GM20000 (cell line): ENCODE data around the gene MRPL37.

Source experiments
- DNase-seq: peaks from one replicate; pipeline ENCODE4 v3.0.0; 2012; ENCODE audit warnings: low spot score
- TF ChIP-seq, protein P1 (sequence below): IDR thresholded peaks from 2 replicates; pipeline ENCODE4 v1.5.1; 2012; ENCODE audit warnings: mild to moderate bottlenecking, control low read depth; ENCODE audit errors: extremely low read depth, missing control alignments

Gene MRPL37

DNA sequence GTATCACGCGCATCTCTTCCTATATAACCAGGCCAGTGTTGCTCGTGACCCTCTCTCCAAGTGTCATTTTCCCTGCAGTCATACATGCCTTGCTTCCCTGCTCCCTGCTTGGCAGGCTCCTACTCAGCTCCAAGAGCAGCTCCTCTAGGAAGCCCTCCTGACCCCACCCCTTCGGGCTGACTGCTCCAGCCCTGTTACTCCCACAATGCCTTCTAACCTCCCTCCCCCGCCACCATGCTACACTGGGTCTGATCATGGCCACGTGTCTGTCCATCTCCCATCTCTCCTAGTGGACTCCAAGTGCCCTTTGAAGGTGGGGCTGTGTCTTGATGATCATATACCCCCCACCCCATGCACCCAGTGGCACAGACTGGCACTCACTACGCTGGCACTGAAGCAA is 44.7 kb downstream of the MRPL37 start:
- DNase-seq: no peak
- TF ChIP-seq, protein P1, sequence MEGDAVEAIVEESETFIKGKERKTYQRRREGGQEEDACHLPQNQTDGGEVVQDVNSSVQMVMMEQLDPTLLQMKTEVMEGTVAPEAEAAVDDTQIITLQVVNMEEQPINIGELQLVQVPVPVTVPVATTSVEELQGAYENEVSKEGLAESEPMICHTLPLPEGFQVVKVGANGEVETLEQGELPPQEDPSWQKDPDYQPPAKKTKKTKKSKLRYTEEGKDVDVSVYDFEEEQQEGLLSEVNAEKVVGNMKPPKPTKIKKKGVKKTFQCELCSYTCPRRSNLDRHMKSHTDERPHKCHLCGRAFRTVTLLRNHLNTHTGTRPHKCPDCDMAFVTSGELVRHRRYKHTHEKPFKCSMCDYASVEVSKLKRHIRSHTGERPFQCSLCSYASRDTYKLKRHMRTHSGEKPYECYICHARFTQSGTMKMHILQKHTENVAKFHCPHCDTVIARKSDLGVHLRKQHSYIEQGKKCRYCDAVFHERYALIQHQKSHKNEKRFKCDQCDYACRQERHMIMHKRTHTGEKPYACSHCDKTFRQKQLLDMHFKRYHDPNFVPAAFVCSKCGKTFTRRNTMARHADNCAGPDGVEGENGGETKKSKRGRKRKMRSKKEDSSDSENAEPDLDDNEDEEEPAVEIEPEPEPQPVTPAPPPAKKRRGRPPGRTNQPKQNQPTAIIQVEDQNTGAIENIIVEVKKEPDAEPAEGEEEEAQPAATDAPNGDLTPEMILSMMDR: no peak

DNA sequence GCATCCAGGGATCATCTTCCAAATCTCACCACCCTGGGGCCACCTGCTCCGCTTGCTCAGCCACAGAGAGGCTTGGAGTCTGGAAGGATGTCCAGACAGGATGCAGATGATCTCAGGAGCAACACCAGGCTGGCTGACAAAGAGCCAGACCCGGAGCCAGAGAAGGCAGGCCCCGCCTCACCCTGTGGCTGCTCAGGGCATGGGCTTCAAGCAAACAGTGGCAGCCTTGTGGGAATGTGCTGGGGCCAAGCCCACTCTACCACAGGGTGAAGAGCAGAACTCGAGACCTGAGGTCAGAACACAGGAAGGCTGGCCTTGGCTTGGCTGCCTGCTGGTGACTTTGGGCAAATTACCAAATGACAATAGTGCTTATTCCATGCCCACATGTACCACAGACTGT is 45.5 kb downstream of the MRPL37 start:
- DNase-seq: no peak
- TF ChIP-seq, protein P1: no peak

DNA sequence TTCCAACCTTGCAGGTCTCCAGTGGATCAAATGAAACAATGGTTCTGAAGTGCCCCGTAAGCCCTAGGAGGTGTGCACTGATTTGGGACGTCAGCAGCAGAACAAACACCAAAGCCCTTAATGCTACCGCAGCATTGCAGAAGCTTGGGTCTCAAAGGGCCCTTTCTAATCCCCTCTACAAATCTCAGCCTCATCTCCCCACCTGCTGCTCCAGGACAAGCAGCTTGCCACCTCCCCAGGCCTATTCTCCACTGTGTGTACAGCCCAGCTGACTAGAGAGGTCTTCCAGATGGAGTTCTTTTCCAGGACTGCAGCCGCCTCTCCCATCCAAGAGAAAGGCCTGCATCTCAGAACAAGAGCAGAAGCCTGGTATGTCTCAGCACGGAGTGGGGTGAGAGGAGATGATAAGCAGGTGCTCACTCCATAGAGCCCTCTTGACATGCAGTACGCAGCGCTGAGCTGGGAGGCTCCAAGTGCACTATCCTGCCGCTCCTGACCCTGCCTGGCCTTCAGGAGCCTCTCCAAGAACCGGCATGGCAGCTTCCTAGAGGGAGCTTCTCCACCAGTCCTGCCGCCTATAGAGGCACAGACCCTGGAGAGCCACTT is 46.3 kb downstream of the MRPL37 start:
- TF ChIP-seq, protein P1: no peak
- no peak for DNase-seq

DNA sequence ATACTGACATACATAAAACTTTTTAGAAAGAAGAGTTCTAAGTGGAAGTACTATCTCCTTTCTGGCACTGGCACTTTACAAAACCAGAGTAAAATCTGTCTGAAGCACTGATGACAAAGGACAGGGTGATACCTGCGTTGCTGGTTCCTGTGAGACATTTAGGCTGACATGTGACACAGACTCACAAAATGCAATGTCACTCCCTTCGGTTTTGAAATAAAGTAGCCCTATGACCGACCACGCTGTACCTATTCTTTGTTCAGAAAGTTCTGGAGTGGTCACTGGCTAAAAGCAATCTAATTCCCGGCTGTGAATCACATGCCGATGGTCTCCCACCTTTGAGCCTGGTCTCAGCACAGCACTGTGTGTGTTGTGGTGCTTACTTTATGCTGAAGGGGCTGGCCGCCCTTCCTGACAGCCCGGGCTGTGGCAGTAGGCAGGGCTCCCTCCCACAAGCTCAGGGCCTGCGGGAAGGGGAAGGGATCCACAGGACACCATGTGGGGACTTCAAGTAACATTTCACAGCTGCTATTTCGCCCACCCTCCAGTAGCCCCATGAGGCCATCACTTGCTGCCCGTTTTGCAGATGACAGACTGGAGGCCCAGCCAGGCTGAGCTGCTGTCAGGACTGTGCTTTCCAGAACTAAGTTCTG is 48.0 kb downstream of the MRPL37 start:
- TF ChIP-seq, protein P1: no peak
- no peak for DNase-seq

DNA sequence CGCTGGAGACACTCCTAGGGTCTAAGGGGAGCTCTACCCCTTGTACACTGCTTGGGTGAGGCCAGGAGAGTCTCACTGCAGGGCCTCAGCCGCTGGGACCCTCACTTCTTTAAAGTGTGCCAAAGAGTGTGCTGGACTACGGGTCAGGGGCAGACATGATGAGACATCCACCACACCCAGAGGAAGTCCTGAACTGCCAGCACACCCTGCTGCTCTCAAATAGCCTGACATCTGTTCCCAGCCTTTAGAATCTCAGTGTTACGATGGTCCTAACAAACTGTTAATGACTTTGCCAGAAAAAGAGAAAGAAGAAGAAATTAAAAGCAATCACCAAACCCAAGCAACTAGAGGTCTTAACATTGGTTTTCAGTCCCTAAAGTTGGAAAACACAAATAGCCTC is 49.0 kb downstream of the MRPL37 start:
- TF ChIP-seq, protein P1: no peak
- no peak for DNase-seq

DNA sequence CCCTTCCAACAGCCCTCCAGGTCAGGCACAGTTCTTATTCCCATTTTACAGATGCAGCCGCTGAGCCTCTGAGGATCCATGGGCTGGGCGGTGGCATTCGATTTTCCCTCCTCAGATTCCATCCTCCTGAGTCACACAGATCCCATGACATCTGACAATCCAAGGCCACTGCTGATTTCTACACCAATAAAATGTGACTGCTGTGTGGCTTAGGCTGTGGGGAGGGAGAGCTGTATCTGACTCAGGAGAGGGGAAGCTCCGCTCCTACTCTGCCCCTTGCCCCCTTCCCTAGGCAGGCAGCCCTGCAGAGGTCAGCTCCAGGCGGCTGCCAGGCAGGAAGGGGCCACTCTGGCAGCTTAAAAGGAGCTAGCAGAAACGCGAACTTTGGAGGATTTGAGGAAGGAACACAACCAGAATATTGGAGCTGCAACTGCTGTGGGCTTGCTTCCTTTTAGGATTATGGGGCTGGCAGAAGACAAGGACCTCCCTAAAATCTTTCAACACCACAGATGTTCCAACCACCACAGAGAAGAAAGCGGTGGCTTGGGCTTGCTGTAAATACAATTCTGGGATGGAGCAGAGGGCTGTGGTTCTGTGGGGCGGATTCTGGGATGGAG is 50.0 kb downstream of the MRPL37 start:
- DNase-seq: no peak
- TF ChIP-seq, protein P1: no peak

DNA sequence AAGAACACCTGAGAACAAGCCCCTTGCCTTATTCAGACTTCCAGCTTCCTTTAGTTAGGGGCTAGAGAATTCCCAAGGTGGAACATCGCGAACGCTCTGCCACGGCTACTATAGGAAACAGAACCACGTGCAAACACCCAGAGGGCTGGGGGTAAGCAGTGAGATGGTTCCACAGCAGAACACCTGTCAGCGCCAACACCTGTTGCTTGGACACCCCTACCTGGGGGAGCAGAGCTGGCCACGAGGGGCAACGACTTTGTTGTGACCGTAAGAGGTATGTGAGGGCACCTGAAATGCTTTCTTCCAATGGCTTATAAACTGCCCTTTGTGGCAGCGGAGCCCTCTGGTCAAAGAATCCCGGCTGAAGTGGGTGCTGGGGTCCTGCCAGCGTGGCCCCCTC is 50.7 kb downstream of the MRPL37 start:
- no peak for DNase-seq
- TF ChIP-seq, protein P1: no peak
